Endodermal cell (in vitro differentiated cells): Measurements from ENCODE around the gene SPOCK2. TPM values are rescaled to one million over a fixed set of nuclear protein-coding genes. Genes with fewer than 3 reads are reported as not detected.

Experiments
- DNase-seq: peaks from one replicate; pipeline ENCODE4 v3.0.0-alpha.2; 2017
- H3K27ac ChIP-seq: 2 replicates; pipeline ENCODE4 v1.5.1; 2013; ENCODE audit warnings: mild to moderate bottlenecking, low read depth, low read length, moderate library complexity
- H3K27me3 ChIP-seq: 2 replicates; pipeline ENCODE4 v1.6.1; 2013; ENCODE audit warnings: mild to moderate bottlenecking, low read length, moderate library complexity; ENCODE audit not compliant: insufficient read depth, control insufficient read depth, poor library complexity, severe bottlenecking
- H3K36me3 ChIP-seq: 2 replicates; pipeline ENCODE4 v1.7.0; 2013; ENCODE audit warnings: mild to moderate bottlenecking, low read length, moderate library complexity; ENCODE audit not compliant: control insufficient read depth, insufficient read depth
- H3K4me1 ChIP-seq: one replicate; pipeline ENCODE4 v1.7.0; 2013; ENCODE audit warnings: low read length; ENCODE audit not compliant: control insufficient read depth, insufficient read depth
- H3K4me3 ChIP-seq: 2 replicates; pipeline ENCODE4 v1.5.1; 2013; ENCODE audit warnings: mild to moderate bottlenecking, low read length, moderate library complexity
- H3K9ac ChIP-seq: 2 replicates; pipeline ENCODE4 v1.6.1; 2013; ENCODE audit warnings: mild to moderate bottlenecking, low read length, moderate library complexity; ENCODE audit not compliant: poor library complexity, severe bottlenecking; ENCODE audit errors: extremely low read depth
- H3K9me3 ChIP-seq: 2 replicates; pipeline ENCODE4 v1.6.1; 2013; ENCODE audit warnings: mild to moderate bottlenecking, low read length, moderate library complexity; ENCODE audit not compliant: control insufficient read depth
- H3K27ac Mint-ChIP-seq: 2 replicates; pipeline ENCODE4 v1.8.0; 2020; ENCODE audit warnings: mixed read lengths
- H3K27me3 Mint-ChIP-seq: 2 replicates; pipeline ENCODE4 v1.8.0; 2021; ENCODE audit warnings: mild to moderate bottlenecking, mixed read lengths; ENCODE audit not compliant: insufficient read depth
- H3K36me3 Mint-ChIP-seq: 2 replicates; pipeline ENCODE4 v1.8.0; 2020; ENCODE audit warnings: low read depth, mixed read lengths
- H3K4me1 Mint-ChIP-seq: 2 replicates; pipeline ENCODE4 v1.8.0; 2020; ENCODE audit warnings: mixed read lengths
- H3K4me3 Mint-ChIP-seq: 2 replicates; pipeline ENCODE4 v1.8.0; 2020; ENCODE audit warnings: mild to moderate bottlenecking, moderate library complexity, mixed read lengths
- H3K9me3 Mint-ChIP-seq: 2 replicates; pipeline ENCODE4 v1.8.0; 2020; ENCODE audit warnings: mild to moderate bottlenecking, mixed read lengths
- WGBS, 2 experiments: methylation state at CpG; one replicate each; pipeline versions ENCODE4 v1.1.5 to v1.1.7; 2013; ENCODE audit warnings: missing lambda C conversion rate in 2 of 2, mixed read lengths in 1 of 2; ENCODE audit not compliant: insufficient coverage in 1 of 2, insufficient read length in 1 of 2; 5-methylcytosine and 5-hydroxymethylcytosine counted together
- total RNA-seq, 2 donors: library from RNA; stranded (reverse); fragmentation: NEBNext Ultra II Directional in 1 of 2; extraction: Animal tissue kit (Norgen Biotek cat#: 25700) in 1 of 2; gene quantifications; 2 replicates in 1 of 2; 3 replicates in 1 of 2; pipeline ENCODE4 v1.2.1, GENCODE V29; 2021
- TF ChIP-seq, protein P1 (sequence below): fragments of 200-600 bp; sonication (generic); conservative IDR thresholded peaks from 2 replicates; pipeline ENCODE4 v1.5.0; 2021; ENCODE audit warnings: antibody characterized with exemption, mild to moderate bottlenecking

SPOCK2 gene
- total RNA-seq, 2 donors from 2014 or later: 1.6 to 3.7 TPM

DNA sequence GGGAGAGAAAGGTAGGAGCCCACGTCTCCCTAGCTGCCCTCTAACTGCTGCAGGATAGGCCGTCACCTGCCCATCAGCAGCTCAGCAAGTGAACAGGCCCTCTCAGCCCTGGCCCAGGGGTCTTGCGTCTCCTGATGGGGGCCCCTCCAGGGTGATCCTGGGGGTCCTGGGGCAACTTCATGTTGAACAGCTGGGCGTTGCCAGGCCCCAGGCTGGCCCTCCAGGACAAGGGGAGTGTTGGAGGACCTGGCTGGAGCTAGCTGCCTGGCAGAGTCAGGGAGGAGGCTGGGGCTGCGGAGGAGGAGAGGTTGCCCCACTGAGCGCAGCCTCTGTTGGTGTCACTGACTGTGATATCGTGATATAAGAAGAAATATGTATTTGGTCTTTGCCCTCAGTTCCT is 34.7 kb downstream of the SPOCK2 start:
- no peaks in the 10 kb centered on the region for H3K4me1 Mint-ChIP-seq
- DNase-seq: no peak
- Histone ChIP-seq H3K27me3 (no peaks in the 10 kb centered on the region), H3K4me3 (no peak overlapping the region), H3K9me3 (peaks cover 13% of the 10 kb centered on the region), H3K9ac (no peak overlapping the region), H3K36me3 (no peaks in the 10 kb centered on the region), H3K27ac (no peak overlapping the region), H3K4me1 (no peaks in the 10 kb centered on the region)
- no peak overlapping the region for H3K27ac Mint-ChIP-seq
- WGBS, 2 experiments: 92 to 93% methylated on average over 4 to 7 of the region's 7 CpGs
- TF ChIP-seq, protein P1, sequence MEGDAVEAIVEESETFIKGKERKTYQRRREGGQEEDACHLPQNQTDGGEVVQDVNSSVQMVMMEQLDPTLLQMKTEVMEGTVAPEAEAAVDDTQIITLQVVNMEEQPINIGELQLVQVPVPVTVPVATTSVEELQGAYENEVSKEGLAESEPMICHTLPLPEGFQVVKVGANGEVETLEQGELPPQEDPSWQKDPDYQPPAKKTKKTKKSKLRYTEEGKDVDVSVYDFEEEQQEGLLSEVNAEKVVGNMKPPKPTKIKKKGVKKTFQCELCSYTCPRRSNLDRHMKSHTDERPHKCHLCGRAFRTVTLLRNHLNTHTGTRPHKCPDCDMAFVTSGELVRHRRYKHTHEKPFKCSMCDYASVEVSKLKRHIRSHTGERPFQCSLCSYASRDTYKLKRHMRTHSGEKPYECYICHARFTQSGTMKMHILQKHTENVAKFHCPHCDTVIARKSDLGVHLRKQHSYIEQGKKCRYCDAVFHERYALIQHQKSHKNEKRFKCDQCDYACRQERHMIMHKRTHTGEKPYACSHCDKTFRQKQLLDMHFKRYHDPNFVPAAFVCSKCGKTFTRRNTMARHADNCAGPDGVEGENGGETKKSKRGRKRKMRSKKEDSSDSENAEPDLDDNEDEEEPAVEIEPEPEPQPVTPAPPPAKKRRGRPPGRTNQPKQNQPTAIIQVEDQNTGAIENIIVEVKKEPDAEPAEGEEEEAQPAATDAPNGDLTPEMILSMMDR: no peak
- peaks cover 10% of the 10 kb centered on the region for H3K9me3 Mint-ChIP-seq
- no peaks in the 10 kb centered on the region for H3K27me3 Mint-ChIP-seq
- H3K36me3 Mint-ChIP-seq: no peaks in the 10 kb centered on the region
- H3K4me3 Mint-ChIP-seq: no peak overlapping the region

DNA sequence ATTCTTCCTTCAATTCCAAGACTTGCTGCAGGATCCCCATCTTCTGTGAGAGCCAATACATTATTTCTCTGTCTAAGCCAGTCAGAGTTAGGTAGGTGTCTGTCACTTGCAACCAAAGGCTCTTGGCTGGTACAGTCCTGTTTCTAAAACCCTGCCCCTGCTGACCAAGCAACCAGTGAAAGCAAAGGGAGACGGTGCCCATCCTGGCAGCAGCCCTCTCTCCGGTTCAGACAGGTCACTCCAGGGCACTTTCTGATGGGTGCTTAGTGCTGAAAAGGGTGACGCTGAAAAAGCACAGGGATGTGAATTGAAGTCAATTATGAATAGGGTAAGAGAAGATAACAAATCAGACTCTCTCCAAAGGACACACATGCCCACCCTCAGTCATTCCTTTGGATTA is 37.5 kb downstream of the SPOCK2 start:
- no peaks in the 10 kb centered on the region for H3K36me3 Mint-ChIP-seq
- no peak overlapping the region for H3K4me3 Mint-ChIP-seq
- Histone ChIP-seq H3K36me3 (no peaks in the 10 kb centered on the region), H3K9me3 (peaks cover 13% of the 10 kb centered on the region), H3K27ac (no peak overlapping the region), H3K27me3 (no peaks in the 10 kb centered on the region), H3K4me1 (no peaks in the 10 kb centered on the region), H3K4me3 (no peak overlapping the region), H3K9ac (no peak overlapping the region)
- TF ChIP-seq, protein P1: no peak
- no peak overlapping the region for H3K27ac Mint-ChIP-seq
- H3K9me3 Mint-ChIP-seq: peaks cover 10% of the 10 kb centered on the region
- no peak for DNase-seq
- H3K4me1 Mint-ChIP-seq: peaks cover 6% of the 10 kb centered on the region
- 62% methylated on average over 3 of the region's 3 CpGs; no CpG with 5 or more reads in 1 of the 2 experiments for WGBS, 2 experiments
- H3K27me3 Mint-ChIP-seq: no peaks in the 10 kb centered on the region

DNA sequence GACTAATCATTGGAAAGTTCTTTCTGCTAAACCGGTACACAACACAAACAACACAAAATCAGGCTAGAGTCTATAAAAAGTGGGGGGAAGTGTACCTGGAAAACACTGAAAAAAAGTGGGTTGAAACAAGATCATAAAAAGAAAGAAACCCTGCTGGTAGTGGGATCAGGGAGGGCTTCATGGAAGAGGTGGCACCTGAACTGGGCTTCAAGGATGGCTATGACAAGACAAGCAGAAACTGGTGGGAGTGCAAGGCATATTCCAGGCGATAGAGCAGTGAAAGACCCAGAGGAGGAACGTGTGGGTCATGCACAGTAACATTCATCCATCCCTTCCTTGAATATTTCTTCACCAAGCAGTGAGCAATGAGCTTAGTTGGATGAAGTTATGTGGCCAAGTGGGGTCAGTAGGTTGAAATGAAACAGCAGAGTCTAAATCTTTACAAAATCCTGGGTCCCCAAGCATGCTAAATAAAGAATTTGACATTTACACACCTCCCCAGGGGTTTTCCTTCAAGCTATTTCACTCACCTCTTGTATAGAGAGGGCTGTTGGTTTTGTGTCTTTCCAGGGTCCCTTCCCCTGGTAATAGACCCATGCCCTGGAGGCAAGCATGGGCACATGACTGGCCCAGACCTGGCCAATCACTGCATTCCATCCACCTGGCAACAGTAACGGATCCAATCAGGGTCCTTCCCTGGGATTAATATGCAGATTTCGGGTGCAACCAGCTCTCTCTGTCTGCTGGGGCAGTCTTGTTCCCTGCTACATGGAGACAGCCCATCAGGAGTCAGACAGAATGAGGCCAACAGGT is 38.2 kb downstream of the SPOCK2 start:
- H3K36me3 ChIP-seq: no peaks in the 10 kb centered on the region
- peaks cover 6% of the 10 kb centered on the region for H3K4me1 Mint-ChIP-seq

More for the DNA sequence above, 38.2 kb downstream of the SPOCK2 start:
- Mint-ChIP-seq H3K4me3 (no peak overlapping the region), H3K36me3 (no peaks in the 10 kb centered on the region), H3K9me3 (peaks cover 10% of the 10 kb centered on the region), H3K27me3 (no peaks in the 10 kb centered on the region), H3K27ac (no peak overlapping the region)
- H3K4me1 ChIP-seq: no peaks in the 10 kb centered on the region
- no peak overlapping the region for H3K27ac ChIP-seq
- no peak overlapping the region for H3K9ac ChIP-seq
- no peaks in the 10 kb centered on the region for H3K27me3 ChIP-seq
- peaks cover 13% of the 10 kb centered on the region for H3K9me3 ChIP-seq
- 70 to 77% methylated on average over 2 to 4 of the region's 5 CpGs for WGBS, 2 experiments
- peak; percentile 74 for DNase-seq
- H3K4me3 ChIP-seq: no peak overlapping the region
- TF ChIP-seq, protein P1: no peak
